HG03575 (cell line): ENCODE measurements around the gene SELPLG.
"Not testable (repeated sequence)": the region's sequence is repeated elsewhere in the genome, so short reads cannot be mapped to it uniquely, and the experiment has no call there.

Experiments
- ATAC-seq: cut with Tn5 transposase; IDR thresholded peaks from one replicate; pipeline ENCODE4 v1.9.1; 2021; ENCODE audit not compliant: unreplicated experiment, insufficient number of reproducible peaks, low FRiP score; ENCODE audit errors: extremely low read depth

Gene SELPLG

GRCh38 chr12:108596854-108597558 is 36.7 kb downstream of the SELPLG start:
- ATAC-seq, result no peak

DNA sequence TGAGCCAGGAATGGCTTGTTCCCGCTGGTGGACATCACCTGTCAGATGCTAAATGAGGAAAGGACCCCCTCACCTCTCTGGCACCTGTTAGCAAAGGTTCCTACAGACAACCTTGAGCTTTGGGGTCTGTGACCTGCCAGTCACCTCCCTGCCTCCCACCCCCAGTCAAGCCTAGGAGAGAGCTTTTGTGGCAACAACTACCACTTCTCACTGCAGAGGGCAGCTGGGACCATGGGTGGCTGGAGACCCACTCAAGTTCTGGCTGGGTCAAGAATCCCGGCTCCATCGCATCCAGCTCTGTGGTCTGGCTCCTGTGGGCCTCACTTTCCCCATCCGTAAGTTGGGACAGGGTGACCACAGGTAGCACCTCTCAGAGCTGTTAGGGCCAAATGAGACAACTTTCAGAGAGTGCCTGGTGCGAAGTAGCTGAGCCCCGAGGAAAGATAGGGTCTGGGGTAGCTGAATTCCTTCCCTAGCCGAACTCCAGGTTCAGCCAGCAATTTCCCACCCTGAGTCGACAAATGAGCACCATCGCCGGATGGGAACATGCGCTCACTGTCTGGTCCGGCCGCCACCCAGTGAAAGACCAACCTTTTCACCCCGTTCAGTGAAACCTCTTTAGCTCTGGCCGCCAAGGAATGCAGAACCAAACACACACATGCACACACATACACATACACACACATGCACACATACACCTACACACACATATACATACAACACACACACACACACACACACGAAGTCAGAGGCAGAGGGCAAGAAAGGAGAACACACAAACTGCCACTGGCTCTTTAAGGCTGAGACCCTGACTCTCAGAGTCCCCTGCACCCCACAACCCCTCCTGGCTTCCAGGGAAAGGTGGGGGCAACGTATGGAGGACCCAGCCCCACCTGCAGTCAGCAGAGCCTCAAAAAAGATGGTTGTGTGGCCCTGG is 37.7 kb downstream of the SELPLG start:
- no peak for ATAC-seq

GRCh38 chr12:108594960-108595710 is 38.6 kb downstream of the SELPLG start:
- ATAC-seq, result no peak

GRCh38 chr12:108594323-108594903 is 39.3 kb downstream of the SELPLG start:
- no peak for ATAC-seq

- no peak for ATAC-seq
Measured at GRCh38 chr12:108592033-108592909, 41.4 kb downstream of the SELPLG start.

DNA sequence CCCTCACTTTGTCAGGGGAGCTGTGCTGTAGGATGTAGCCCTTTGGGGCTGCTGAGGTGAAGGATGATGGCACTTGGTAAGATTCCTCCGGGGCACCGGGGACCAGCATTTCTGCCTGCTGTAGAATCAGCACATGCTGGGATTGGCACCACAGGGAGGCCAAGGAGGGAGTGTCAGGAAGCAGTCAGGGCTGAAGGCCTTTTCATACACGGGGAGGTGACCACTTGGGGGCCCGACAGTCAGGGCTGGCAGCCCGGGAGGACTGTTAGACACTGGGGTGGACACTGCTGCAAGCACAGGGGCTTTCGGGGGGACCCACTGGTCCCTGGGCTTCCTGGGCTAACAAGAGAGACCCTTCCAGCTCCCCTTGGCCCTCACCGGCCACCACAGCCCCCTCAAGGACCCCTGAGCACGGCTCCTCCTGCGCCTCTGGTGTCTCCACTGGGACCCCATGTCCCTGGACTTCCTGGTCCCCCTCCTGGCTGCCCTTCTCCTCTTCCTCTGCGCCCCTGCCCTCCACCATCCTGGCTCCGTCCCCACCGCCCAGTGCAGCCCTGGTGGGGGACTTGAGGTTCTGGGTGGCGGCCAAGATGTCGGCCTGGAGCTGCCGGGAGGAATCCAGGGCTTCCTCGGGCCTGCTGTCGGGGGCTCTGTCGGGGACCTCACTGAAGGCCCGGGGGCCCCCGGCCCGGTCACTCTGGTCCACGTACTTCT is 42.3 kb downstream of the SELPLG start:
- no peak for ATAC-seq

GRCh38 chr12:108590463-108590862 is 43.2 kb downstream of the SELPLG start:
- not testable (repeated sequence) for ATAC-seq

DNA sequence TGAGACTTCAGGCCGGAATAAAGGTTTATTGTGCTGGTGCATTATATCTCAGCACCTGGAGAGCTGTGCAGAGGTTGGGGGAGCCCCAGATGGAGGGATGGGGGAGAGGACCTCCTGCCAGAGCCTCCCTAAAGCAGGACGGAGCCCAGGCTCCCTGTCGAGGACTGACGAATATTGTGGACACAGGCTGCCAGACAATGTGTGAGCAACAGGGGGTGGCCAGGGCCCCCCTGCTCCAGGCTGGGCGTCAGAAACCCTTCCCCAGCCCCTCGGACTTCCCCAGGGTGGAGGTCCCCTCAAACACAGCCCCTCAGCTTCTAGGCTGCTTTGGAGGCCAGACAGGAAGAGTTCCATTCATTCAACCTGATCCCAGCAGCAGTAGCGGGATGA is 43.9 kb downstream of the SELPLG start:
- ATAC-seq, result no peak

DNA sequence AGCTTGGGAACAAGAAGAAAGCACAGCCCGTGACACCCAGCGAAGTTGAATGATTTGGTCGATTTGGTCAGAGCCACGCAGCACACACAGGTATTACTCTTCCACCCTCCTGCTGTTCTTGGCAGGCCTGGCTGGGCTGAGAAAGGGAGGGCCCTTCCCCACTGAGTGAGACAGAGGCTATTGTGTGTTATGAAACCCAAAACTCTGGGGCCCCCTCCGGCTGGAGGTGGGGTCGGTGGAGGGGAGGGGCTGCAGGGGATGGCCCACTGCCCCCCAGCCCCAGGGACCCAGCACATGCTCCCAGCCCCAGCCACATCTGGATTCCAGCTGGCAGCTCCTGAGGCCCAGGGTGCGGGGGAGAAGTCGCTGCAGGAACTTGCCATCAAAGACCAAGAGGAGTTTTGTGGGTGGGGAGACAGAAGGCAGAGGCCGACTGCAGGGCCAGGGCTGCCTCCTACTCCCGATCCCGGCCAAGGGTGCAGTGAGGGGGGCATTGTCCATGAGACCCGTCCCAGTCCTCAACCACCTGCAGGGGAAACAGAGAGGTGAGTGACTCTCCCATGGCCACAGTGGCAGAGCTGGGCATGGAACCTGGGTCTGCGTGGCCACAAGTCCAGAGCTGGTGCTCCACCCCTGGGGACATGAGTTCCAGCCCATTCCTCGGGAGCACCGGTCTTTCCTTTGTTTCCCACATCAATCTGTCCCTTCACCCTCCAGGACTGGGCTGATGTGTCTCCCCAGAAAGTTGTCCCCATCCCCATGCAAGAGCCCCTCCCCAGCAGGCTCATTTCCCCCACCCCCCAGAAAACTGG is 44.5 kb downstream of the SELPLG start:
- no peak for ATAC-seq

- ATAC-seq, result no peak
Measured at GRCh38 chr12:108587826-108588225, 45.9 kb downstream of the SELPLG start.

DNA sequence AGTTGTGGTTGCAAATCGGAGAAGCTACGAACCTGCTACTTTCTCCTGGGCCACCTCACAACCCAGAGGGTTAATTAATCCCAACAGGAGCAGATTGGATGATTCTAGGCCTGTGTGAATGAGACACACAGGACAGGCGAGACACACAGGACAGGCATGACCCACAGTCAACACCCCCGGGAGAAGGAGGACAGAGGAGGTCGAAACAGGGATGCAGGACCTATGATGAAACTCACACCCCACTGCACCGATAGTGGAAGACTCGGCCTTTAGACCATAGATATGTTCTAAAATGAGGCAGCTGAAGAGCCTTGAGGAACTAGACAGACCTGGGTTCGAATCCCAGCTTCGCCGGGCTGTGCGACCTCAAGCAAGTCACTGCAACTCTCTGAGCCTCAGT is 47.4 kb downstream of the SELPLG start:
- ATAC-seq, result no peak

GRCh38 chr12:108585864-108586263 is 47.8 kb downstream of the SELPLG start:
- no peak for ATAC-seq

GRCh38 chr12:108584456-108585065 is 49.1 kb downstream of the SELPLG start:
- ATAC-seq, result no peak

- no peak for ATAC-seq
Measured at GRCh38 chr12:108583991-108584390, 49.7 kb downstream of the SELPLG start.

- no peak for ATAC-seq
Measured at GRCh38 chr12:108582978-108583770, 50.5 kb downstream of the SELPLG start.

GRCh38 chr12:108582509-108582908 is 51.2 kb downstream of the SELPLG start:
- no peak for ATAC-seq
